GM18858 (cell line): Measurements from ENCODE around the gene MARK1.
A peak's percentile ranks its signal among the peaks of the same experiment; 100 is the strongest.

Source experiments
- ATAC-seq: cut with Tn5 transposase; IDR thresholded peaks from one replicate; pipeline ENCODE4 v1.9.1; 2021; ENCODE audit not compliant: unreplicated experiment

Gene MARK1

GRCh38 chr1:220708936-220709801, 181.2 kb downstream of the MARK1 start:
- ATAC-seq = no peak

- no peak for ATAC-seq
Measured at GRCh38 chr1:220710333-220710732, 182.4 kb downstream of the MARK1 start.

- peak; percentile 70 for ATAC-seq
Measured at GRCh38 chr1:220711056-220711809, 183.3 kb downstream of the MARK1 start.
